Gastroesophageal sphincter (tissue), 3 donors: Measurements from ENCODE around the gene ZNF17.

ENCODE experiments used
- POLR2A ChIP-seq, 2 donors: fragments of 450-650 bp; IDR thresholded peaks; one replicate each; pipeline ENCODE4 v1.6.1; 2017; ENCODE audit warnings: antibody characterized with exemption in 2 of 2, mild to moderate bottlenecking in 2 of 2, moderate library complexity in 1 of 2
- POLR2AphosphoS5 ChIP-seq: sonication (generic); formaldehyde crosslinking; IDR thresholded peaks from one replicate; pipeline ENCODE4 v1.6.1; 2017; ENCODE audit warnings: antibody characterized with exemption
- TF ChIP-seq, protein P1 (sequence below), 4 experiments: fragments of 200-600 bp in 2 of 4; fragments of 450-650 bp in 2 of 4; sonication (generic) in 1 of 4; IDR thresholded peaks; one replicate each; pipeline ENCODE4 v1.5.1; 2017 to 2019; ENCODE audit warnings: antibody characterized with exemption in 4 of 4, mild to moderate bottlenecking in 2 of 4, moderate library complexity in 2 of 4

DNA sequence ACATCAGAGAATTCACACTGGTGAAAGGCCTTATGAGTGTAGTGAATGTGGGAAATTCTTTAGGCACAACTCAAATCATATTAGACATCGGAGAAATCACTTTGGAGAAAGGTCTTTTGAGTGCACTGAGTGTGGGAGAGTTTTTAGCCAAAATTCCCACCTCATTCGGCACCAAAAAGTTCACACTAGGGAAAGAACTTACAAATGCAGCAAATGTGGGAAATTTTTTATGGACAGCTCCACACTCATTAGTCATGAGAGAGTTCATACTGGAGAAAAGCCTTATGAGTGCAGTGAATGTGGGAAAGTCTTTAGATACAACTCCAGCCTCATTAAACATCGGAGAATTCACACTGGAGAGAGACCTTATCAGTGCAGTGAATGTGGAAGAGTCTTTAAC is 10.1 kb downstream of the ZNF17 start:
- no peak for TF ChIP-seq POLR2A (IDR thresholded peaks at IDR 0.05)
- TF ChIP-seq, protein P1, sequence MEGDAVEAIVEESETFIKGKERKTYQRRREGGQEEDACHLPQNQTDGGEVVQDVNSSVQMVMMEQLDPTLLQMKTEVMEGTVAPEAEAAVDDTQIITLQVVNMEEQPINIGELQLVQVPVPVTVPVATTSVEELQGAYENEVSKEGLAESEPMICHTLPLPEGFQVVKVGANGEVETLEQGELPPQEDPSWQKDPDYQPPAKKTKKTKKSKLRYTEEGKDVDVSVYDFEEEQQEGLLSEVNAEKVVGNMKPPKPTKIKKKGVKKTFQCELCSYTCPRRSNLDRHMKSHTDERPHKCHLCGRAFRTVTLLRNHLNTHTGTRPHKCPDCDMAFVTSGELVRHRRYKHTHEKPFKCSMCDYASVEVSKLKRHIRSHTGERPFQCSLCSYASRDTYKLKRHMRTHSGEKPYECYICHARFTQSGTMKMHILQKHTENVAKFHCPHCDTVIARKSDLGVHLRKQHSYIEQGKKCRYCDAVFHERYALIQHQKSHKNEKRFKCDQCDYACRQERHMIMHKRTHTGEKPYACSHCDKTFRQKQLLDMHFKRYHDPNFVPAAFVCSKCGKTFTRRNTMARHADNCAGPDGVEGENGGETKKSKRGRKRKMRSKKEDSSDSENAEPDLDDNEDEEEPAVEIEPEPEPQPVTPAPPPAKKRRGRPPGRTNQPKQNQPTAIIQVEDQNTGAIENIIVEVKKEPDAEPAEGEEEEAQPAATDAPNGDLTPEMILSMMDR (IDR thresholded peaks at IDR 0.05): no peak
- no peak for TF ChIP-seq POLR2AphosphoS5
